Activated CD8-positive, alpha-beta memory T cell treated with anti-CD3 and anti-CD28 coated beads, Interleukin-2, amount 10 ng/mL, durations not matched to agents 7 days and 5 days (primary cell): Measurements from ENCODE around the gene UBE2D3. TPM values are rescaled to one million over a fixed set of nuclear protein-coding genes. Genes with fewer than 3 reads are reported as not detected.
A peak's percentile ranks its signal among the peaks of the same experiment; 100 is the strongest.
"Not testable (repeated sequence)": the region's sequence is repeated elsewhere in the genome, so short reads cannot be mapped to it uniquely, and the experiment has no call there.

Experiments
- ATAC-seq: fragments of 150-1000 bp; cut with Tn5 transposase; one replicate; pipeline ENCODE4 v1.10.0; 2021; ENCODE audit warnings: moderate library complexity
- CTCF ChIA-PET: fragments of 350-600 bp; sonication (Branson Sonifier 250); formaldehyde crosslinking; loops from one replicate; lab custom pipeline; 2021; ENCODE audit warnings: antibody characterized with exemption; lab: Charles Lee
- DNase-seq: peaks from one replicate; pipeline ENCODE4 v3.0.0-alpha.2; 2020
- H3K27ac Mint-ChIP-seq: one replicate; pipeline ENCODE4 v1.8.0; 2021; ENCODE audit warnings: mild to moderate bottlenecking, mixed read lengths
- H3K27me3 Mint-ChIP-seq: one replicate; pipeline ENCODE4 v1.8.0; 2021; ENCODE audit warnings: mixed read lengths
- H3K36me3 Mint-ChIP-seq: one replicate; pipeline ENCODE4 v1.8.0; 2021; ENCODE audit warnings: mild to moderate bottlenecking, mixed read lengths
- H3K4me1 Mint-ChIP-seq: one replicate; pipeline ENCODE4 v1.8.0; 2021; ENCODE audit warnings: mixed read lengths
- H3K4me3 Mint-ChIP-seq: one replicate; pipeline ENCODE4 v1.8.0; 2021; ENCODE audit warnings: mild to moderate bottlenecking, moderate library complexity, mixed read lengths
- H3K9me3 Mint-ChIP-seq: one replicate; pipeline ENCODE4 v1.8.0; 2022; ENCODE audit warnings: low read depth, mixed read lengths
- total RNA-seq, 2 experiments: library from RNA; stranded (reverse); gene quantifications; one replicate each; pipeline ENCODE4 v1.2.3, GENCODE V29; 2021

Gene UBE2D3
- total RNA-seq, 2 experiments from 2014 or later, result 357 to 421 TPM

DNA sequence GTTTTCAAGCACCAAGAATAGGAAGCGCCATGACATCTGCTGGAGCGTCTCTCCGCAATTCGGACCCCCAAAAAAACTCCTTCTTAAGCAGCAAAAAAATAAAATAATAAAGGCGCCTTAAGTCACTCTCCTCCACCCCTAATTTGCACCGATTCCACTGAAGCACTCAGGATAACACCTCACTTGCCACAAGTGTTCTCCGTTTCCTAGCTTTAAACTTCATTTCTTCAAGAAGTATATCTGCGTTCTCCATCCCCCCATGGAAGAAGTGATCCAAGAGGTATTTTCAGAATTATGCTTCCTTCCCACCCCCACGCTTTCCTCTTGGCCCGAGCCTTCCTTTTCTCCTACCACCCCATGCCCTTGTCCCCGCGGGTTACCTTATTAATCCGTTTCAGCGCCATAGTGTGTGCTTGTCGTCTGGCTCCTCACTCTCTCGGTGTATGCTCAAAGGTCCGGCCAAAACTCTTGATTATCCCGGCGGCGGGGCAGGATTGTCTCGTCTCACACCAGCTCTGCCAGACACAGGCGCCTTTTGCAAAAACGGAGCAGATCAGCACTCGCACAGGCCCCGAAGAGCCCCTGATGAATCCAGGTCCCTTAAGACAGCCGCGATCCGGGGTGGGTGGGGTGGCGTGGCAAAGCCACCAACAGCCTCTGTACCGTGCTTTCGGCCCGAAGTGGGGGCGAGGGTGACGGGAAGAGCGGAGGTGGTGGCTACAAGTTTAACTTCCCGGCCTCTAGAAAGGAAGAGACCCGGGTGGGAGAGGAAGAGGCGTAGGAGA lies 1.1 kb downstream of the UBE2D3 start:
- no peaks in the 10 kb centered on the region for H3K9me3 Mint-ChIP-seq

GRCh38 chr4:102825261-102826091 lies 1.9 kb downstream of the UBE2D3 start:
- no peaks in the 10 kb centered on the region for H3K9me3 Mint-ChIP-seq
- DNase-seq (peak; percentile 63), ATAC-seq (no peak)
- CTCF ChIA-PET, result interaction anchor here (1.1 to 2.9 kb wide), 4 partner anchors 9 to 266 kb away, joined by 3 to 14 read pairs (median 6); partner anchors contain the start of gene CISD2
- no peaks in the 10 kb centered on the region for H3K27me3 Mint-ChIP-seq
- H3K36me3 Mint-ChIP-seq, result peaks cover 24% of the 10 kb centered on the region
- H3K4me3 Mint-ChIP-seq, result no peak overlapping the region
- peaks cover 49% of the 10 kb centered on the region for H3K4me1 Mint-ChIP-seq
- no peak overlapping the region for H3K27ac Mint-ChIP-seq

More for the DNA sequence above, 1.1 kb downstream of the UBE2D3 start:
- peak; percentile 0 for ATAC-seq
- CTCF ChIA-PET, result interaction anchor here (1.1 to 3.3 kb wide), 5 partner anchors 10 to 265 kb away, joined by 3 to 36 read pairs (median 9); partner anchors contain the start of gene CISD2
- no peak for DNase-seq
- H3K36me3 Mint-ChIP-seq, result peaks cover 17% of the 10 kb centered on the region
- no peak overlapping the region for H3K4me3 Mint-ChIP-seq
- no peak overlapping the region for H3K27ac Mint-ChIP-seq
- peaks cover 41% of the 10 kb centered on the region for H3K4me1 Mint-ChIP-seq
- H3K27me3 Mint-ChIP-seq, result no peaks in the 10 kb centered on the region

DNA sequence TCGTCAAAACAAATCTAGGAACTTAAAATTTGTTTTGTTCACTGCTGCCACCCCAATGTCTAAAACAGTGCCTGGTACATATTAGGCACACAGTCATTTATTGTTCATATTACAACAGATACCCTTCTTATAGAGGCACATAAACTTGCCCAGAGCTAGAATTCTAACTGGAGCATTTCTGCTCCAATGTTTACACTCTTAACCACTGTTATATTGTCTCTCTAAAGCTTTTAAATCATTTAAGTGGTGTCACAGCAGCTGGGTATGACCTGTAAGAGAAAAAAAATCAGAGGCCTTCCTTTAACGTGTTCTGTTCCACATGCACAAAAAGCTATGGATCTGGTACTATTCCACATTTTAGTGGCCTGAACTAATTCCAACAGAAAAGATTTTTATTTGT lies 3.0 kb downstream of the UBE2D3 start:
- DNase-seq (no peak), ATAC-seq (no peak)
- peaks cover 32% of the 10 kb centered on the region for H3K36me3 Mint-ChIP-seq
- H3K4me3 Mint-ChIP-seq, result no peak overlapping the region
- no peaks in the 10 kb centered on the region for H3K27me3 Mint-ChIP-seq
- CTCF ChIA-PET, result interaction anchor here (1.7 to 2.9 kb wide), 3 partner anchors 45 to 393 kb away, joined by 6 to 14 read pairs (median 9); partner anchors contain the start of gene CISD2
- H3K4me1 Mint-ChIP-seq, result peaks cover 59% of the 10 kb centered on the region
- H3K9me3 Mint-ChIP-seq, result no peaks in the 10 kb centered on the region
- H3K27ac Mint-ChIP-seq, result peak overlapping the region; percentile 73

DNA sequence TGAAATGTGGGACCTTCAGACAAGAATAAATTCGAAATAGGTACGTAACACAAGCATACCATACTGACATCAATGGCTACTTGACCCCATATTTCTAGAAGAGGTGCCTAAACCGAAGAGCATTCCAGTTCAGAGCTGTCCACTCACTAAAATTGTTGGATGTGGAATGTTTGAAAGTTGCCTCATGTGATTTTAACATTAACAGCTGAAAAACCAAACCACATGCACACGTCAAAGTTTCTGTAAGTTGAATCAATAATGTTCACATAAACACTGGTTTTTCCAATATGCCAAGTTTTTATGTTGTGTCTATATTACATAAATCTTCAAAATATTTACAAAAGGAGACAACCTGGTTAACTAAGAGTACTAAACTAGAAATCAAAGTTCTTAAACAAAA lies 3.5 kb downstream of the UBE2D3 start:
- peak overlapping the region; percentile 79 for H3K27ac Mint-ChIP-seq
- CTCF ChIA-PET, result interaction anchor here (1.0 to 2.9 kb wide), 4 partner anchors 45 to 393 kb away, joined by 3 to 14 read pairs (median 8); partner anchors contain the start of genes BDH2 and CISD2
- no peaks in the 10 kb centered on the region for H3K9me3 Mint-ChIP-seq

DNA sequence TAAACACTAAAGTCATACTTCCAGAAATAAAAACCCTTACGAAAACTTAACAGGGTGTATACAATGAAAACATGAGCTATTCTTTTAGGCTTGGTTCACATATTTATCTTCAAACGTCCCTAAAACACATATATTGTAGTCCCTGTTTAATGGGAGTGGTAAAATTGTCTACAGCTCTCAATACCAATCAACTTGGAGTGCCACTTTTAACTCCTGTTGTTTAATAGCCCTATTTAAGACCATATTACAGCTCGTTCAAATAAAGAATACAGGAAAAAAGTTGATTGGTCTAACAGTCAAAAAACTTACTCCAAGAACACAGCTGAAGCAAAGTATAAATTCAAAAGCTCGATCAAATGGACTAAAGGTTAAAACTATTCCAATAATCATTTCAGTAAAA lies 3.9 kb downstream of the UBE2D3 start:
- no peak for ATAC-seq
- CTCF ChIA-PET, result interaction anchor here (1.0 to 2.9 kb wide), 4 partner anchors 45 to 392 kb away, joined by 3 to 14 read pairs (median 8); partner anchors contain the start of genes BDH2 and CISD2
- Mint-ChIP-seq H3K27ac (peak overlapping the region; percentile 79), H3K4me3 (no peak overlapping the region), H3K36me3 (peaks cover 37% of the 10 kb centered on the region), H3K4me1 (peaks cover 57% of the 10 kb centered on the region), H3K27me3 (no peaks in the 10 kb centered on the region), H3K9me3 (no peaks in the 10 kb centered on the region)
- no peak for DNase-seq

More for the DNA sequence above, 3.5 kb downstream of the UBE2D3 start:
- no peak for DNase-seq
- ATAC-seq, result no peak
- Mint-ChIP-seq H3K27me3 (no peaks in the 10 kb centered on the region), H3K4me3 (no peak overlapping the region), H3K36me3 (peaks cover 33% of the 10 kb centered on the region), H3K4me1 (peaks cover 56% of the 10 kb centered on the region)

- DNase-seq (no peak), ATAC-seq (peak; percentile 36)
- H3K4me1 Mint-ChIP-seq, result peaks cover 83% of the 10 kb centered on the region
- peak overlapping the region; percentile 71 for H3K4me3 Mint-ChIP-seq
- H3K36me3 Mint-ChIP-seq, result peaks cover 64% of the 10 kb centered on the region
- H3K9me3 Mint-ChIP-seq, result no peaks in the 10 kb centered on the region
- peak overlapping the region; percentile 86 for H3K27ac Mint-ChIP-seq
- CTCF ChIA-PET, result interaction anchor here (1.4 kb wide), 1 partner anchor 8 kb away, joined by 4 read pairs; no protein-coding TSS in a partner anchor
- no peaks in the 10 kb centered on the region for H3K27me3 Mint-ChIP-seq
These were observed 7.6 kb downstream of the UBE2D3 start for GRCh38 chr4:102819588-102820365.

DNA sequence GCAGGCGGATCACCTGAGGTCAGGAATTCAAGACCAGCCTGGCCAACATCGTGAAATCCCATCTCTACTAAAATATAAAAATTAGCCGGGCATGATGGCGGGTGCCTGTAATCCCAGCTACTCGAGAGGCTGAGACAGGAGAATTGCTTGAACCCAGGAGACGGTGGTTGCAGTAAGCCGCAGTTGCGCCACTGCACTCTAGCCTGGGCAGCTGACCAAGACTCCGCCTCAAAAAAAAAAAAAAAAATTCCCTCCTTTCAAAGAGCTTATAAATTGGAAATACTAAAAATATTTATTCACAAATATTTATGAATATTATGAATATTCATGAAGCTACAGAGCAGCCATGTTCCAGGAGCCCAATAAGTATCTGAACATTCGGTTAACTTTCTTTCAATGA lies 8.3 kb downstream of the UBE2D3 start:
- Mint-ChIP-seq H3K27ac (peak overlapping the region; percentile 86), H3K36me3 (peaks cover 63% of the 10 kb centered on the region), H3K4me1 (peaks cover 83% of the 10 kb centered on the region), H3K4me3 (peak overlapping the region; percentile 71)
- not testable (repeated sequence) for H3K9me3 Mint-ChIP-seq, H3K27me3 Mint-ChIP-seq, DNase-seq, ATAC-seq
- CTCF ChIA-PET, result interaction anchor here (1.2 to 1.4 kb wide), 2 partner anchors 9 kb away, joined by 3 to 4 read pairs; no protein-coding TSS in a partner anchor

- H3K4me1 Mint-ChIP-seq, result peaks cover 83% of the 10 kb centered on the region
- ATAC-seq, result no peak
- no peaks in the 10 kb centered on the region for H3K27me3 Mint-ChIP-seq
- H3K27ac Mint-ChIP-seq, result peak overlapping the region; percentile 77
- CTCF ChIA-PET, result interaction anchor here (1.2 kb wide), 1 partner anchor 8 kb away, joined by 3 read pairs; no protein-coding TSS in a partner anchor
- peak overlapping the region; percentile 23 for H3K4me3 Mint-ChIP-seq
- no peak for DNase-seq
- H3K9me3 Mint-ChIP-seq, result no peaks in the 10 kb centered on the region
- H3K36me3 Mint-ChIP-seq, result peaks cover 65% of the 10 kb centered on the region
These were observed 9.6 kb downstream of the UBE2D3 start for GRCh38 chr4:102817613-102818268.

DNA sequence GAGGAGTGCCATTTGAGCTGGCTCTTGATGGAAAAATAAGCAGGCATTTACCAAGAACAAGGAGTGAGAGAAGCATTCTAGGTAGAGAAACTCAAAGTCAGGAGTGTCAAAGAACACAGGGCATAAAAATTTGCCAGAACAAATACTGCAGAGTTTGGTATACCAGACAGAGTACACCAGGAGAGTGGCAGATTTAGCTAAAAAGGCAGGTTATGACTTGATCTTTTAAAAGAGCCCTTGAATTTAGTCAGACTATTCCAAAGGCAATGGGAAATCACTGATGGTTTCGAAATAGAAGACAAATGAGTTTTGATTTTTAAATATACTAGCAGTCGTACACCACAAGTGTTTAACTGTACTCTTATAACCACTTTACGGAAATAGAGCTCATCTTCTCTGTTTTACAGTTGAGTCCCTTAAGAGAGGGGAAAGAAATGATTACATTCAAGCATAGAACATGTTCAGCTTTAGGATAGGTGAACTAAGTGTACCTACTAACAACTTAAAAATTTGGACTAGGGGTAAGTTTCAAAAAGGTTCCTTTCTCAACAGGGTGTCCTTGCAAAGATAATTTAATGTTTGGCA lies 10.2 kb downstream of the UBE2D3 start:
- Mint-ChIP-seq H3K9me3 (no peaks in the 10 kb centered on the region), H3K4me1 (peaks cover 81% of the 10 kb centered on the region), H3K36me3 (peaks cover 63% of the 10 kb centered on the region), H3K27ac (peak overlapping the region; percentile 77), H3K4me3 (peak overlapping the region; percentile 23), H3K27me3 (no peaks in the 10 kb centered on the region)
- ATAC-seq, result peak; percentile 38
- DNase-seq, result no peak
- CTCF ChIA-PET, result interaction anchor here (0.9 to 1.3 kb wide), 3 partner anchors 11 to 289 kb away, joined by 3 to 4 read pairs (median 3); partner anchors contain the start of gene UBE2D3

DNA sequence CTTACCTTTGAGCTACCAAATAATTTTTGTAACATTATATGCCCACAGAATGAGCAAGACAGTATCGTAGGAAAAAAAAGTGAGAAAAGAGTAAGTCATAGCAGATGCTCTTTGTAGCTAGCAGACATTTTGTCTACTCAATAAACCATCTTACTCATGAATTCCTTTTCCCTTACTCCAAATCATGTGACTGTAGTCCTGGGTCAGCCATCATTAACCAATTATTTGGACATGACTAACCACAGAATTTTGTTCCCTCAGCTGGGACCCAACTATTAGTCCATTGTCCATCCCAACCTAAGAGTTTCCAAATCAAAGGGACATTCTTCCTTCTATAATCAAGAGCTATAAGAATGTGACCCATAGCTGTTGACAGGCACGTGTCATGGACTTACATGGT lies 11.4 kb downstream of the UBE2D3 start:
- Mint-ChIP-seq H3K27me3 (no peaks in the 10 kb centered on the region), H3K4me3 (no peak overlapping the region), H3K4me1 (peaks cover 81% of the 10 kb centered on the region), H3K9me3 (no peaks in the 10 kb centered on the region), H3K36me3 (peaks cover 67% of the 10 kb centered on the region), H3K27ac (no peak overlapping the region)
- ATAC-seq (no peak), DNase-seq (no peak)
- CTCF ChIA-PET, result interaction anchor here (1.0 to 1.3 kb wide), 3 partner anchors 10 to 16 kb away, joined by 3 read pairs; no protein-coding TSS in a partner anchor

DNA sequence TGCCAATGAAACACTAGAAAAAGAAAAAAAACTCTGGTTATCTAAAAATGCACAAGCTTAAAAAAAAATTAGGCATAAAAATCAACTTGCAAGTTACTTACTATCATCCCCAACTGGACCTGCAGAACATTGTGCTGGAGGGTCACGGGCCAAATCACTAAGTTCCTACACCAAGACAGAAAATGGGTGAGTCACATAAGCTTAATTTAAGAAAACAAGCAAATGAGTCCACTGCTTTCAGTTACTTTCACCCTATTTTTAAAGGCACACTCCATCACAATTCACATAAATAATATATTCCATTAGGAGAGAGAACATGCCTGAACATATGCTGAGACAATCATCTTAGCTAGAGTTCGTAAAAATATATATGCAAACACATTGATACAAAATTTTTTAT lies 17.7 kb downstream of the UBE2D3 start:
- CTCF ChIA-PET, result interaction anchor here (0.7 to 1.6 kb wide), 4 partner anchors 9 to 199 kb away, joined by 3 read pairs; no protein-coding TSS in a partner anchor
- no peak for ATAC-seq
- Mint-ChIP-seq H3K27ac (peak overlapping the region; percentile 56), H3K9me3 (no peaks in the 10 kb centered on the region), H3K36me3 (peaks cover 67% of the 10 kb centered on the region), H3K27me3 (no peaks in the 10 kb centered on the region), H3K4me1 (peaks cover 65% of the 10 kb centered on the region), H3K4me3 (no peak overlapping the region)
- no peak for DNase-seq
